Measurements from ENCODE around the gene OSBP2. TPM values are rescaled to one million over a fixed set of nuclear protein-coding genes. Genes with fewer than 3 reads are reported as not detected.

OSBP2 gene
- total RNA-seq, 1 donor from 2014 or later = 15.8 TPM

DNA sequence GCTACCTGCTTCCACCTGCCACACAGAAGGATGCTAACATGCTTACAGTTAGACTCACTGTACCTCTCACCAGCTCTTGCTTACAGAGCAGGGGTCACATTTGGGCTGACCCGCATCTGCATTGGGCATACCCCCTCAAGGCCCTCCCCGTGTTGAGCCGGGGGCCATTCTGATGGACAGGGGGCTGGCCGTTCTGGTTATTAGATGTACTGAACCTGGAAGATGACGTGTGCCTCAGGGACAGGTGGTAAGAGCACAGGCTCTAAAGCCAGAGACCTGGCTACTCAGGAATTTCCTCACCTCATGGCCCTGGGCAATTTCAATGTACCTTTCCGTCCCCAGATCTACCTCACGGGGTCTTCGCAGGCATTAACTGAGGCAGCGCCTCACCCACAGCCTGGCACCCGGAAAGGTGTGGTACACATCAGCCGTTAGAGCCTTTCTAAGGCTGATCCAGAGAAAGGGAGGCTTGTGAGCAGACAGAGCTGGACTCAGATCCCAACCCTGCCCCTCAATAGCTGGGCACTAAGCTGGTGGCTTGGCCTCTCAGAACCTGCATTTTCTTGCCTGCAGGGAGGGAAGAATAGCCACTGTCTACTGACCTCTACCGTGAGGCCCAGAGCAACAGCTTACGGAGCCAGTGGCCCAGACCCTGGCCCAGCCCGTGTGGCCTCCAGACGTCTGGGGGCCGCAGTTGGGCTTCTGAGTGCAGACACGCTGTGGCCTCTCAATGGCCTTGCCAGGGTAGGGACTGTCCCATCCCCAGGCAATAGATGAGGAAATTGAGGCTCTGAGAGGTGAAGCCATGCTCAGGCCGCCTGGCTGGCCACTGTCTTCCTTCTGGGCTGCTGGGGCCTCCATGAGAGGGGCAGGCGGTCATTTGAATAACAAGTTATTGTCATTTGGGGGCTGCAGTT lies 173.3 kb downstream of the OSBP2 start:
- TF ChIP-seq CTCF (IDR thresholded peaks at IDR 0.05; ENCODE audit: unreplicated experiment) = no peak
- Mint-ChIP-seq H3K27ac (no peak overlapping the region), H3K9me3 (no peaks in the 10 kb centered on the region), H3K4me1 (peaks cover 10% of the 10 kb centered on the region), H3K27me3 (ENCODE audit: low read depth) (no peaks in the 10 kb centered on the region), H3K4me3 (no peak overlapping the region), H3K36me3 (no peaks in the 10 kb centered on the region)
- peak in 1 of 2 experiments; percentile 33 for DNase-seq (ENCODE audit: low spot score in 2 of 2, unreplicated experiment in 2 of 2)

DNA sequence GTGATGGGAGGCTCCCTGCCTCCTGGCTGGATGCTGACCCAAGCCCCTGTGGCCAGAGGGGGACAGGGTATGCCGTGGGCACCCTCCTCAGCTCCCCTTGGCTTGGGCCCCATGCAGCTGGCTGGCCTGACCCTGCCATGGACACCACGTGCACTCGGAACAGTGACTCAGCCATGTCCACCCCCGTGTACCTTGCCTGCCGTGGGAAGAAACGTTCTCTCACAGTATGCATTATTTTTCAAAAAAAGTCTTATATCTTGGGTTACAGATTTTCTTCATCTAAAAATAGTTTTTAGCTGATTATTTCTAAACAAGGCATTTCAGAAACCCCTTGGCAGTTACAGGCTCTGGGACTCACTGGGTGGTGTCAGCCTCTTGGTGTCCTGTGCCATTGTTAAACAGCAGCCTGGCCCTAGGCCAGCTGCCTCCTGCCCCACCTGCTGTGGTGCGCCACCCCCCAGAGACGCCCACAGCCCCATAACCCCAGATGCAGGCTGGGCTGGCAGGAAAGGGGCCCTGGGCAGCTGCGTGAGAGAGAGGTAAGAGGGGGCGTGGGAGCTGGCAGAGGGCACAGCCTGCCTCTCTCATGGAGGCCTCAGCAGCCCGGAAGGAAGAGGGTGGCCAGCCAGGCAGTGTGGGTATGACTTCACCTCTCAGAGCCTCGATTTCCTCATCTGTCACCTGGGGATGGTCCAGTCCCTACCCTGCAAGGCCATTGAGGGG lies 174.2 kb downstream of the OSBP2 start:
- no peaks in the 10 kb centered on the region for H3K36me3 Mint-ChIP-seq
- peak; percentile 14 to 35 for DNase-seq (ENCODE audit: low spot score in 2 of 2, unreplicated experiment in 2 of 2)
- H3K27ac Mint-ChIP-seq = no peak overlapping the region
- H3K4me3 Mint-ChIP-seq = no peak overlapping the region
- peaks cover 2% of the 10 kb centered on the region for H3K4me1 Mint-ChIP-seq
- H3K27me3 Mint-ChIP-seq (ENCODE audit: low read depth) = no peaks in the 10 kb centered on the region
- TF ChIP-seq CTCF (IDR thresholded peaks at IDR 0.05; ENCODE audit: unreplicated experiment) = no peak
- no peaks in the 10 kb centered on the region for H3K9me3 Mint-ChIP-seq

DNA sequence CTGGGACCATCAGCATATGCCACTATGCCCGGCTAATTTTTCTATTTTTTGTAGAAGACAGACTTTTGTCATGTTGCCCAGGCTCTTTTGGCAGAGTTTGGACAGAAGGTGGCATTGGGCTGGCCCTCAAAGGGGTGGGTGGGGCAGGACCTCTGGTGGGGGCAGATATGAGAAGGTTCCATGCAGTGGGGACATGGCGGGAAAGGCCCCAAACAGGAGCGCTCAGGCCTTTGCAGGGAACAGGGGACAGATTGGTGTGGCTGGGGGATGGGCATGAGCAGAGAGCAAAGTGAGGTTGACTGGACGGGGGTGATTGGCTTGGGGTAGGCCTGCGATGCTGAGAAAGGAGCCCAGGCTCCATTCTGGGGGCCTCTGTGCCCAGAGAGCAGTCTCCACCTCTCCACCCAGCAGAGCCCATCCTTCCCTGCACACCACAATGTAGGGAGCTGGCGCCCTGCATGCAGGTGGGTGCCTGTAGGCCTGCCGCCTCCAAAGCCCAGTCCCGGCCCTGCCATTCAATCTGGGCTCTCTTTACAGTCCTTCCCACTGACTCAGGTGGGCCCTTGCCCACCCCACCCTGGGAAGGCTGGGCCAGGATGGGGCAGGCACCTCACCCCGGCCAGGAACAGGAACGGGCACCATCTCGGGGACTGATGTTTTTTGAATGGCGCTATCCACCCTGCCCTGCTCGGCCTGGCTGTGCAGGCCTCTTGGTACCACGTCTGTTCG lies 175.2 kb downstream of the OSBP2 start:
- TF ChIP-seq CTCF (IDR thresholded peaks at IDR 0.05; ENCODE audit: unreplicated experiment) = no peak
- no peaks in the 10 kb centered on the region for H3K27me3 Mint-ChIP-seq (ENCODE audit: low read depth)
- no peaks in the 10 kb centered on the region for H3K9me3 Mint-ChIP-seq

DNA sequence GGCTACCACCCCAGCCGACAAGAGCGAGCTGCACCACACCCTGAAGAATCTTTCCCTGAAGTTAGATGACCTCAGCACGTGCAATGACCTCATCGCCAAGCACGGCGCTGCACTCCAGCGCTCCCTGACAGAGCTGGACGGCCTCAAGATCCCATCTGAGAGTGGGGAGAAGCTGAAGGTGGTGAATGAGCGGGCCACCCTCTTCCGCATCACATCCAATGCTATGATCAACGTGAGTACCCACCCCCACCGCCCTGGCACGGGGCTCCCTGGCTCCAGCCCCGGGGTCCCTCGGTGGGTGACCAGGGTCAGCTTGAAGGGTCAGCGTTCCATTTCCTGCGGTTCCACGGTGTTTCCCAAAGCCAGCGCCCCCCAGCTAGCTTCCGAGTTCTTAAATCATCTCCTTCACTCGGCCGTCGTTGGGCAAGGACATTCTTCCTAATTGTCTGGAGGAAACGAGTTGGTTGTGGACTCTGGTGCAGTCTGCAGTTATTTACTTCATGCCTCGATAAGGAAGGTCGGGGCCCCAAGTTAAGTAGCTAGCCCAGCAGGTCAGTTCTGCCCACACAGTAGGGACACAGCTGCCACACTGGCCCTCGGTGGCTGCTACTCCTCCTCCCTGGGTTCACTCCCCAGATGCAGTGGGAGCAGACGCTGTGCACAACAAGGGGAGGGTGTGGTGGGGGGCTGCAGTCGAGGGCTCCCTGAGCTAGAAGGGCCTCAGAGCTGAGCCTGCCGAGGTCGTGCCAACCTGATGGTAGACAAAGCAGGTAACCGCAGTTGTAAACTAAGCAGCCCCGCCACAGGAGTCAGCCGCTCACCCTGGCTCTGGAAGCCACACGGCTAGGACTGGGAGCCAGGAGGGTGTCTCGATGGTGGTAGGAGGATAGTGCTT lies 176.0 kb downstream of the OSBP2 start:
- Mint-ChIP-seq H3K27me3 (ENCODE audit: low read depth) (no peaks in the 10 kb centered on the region), H3K9me3 (no peaks in the 10 kb centered on the region), H3K4me1 (peaks cover 2% of the 10 kb centered on the region), H3K36me3 (no peaks in the 10 kb centered on the region), H3K4me3 (no peak overlapping the region), H3K27ac (no peak overlapping the region)
- peak; percentile 14 to 34 for DNase-seq (ENCODE audit: low spot score in 2 of 2, unreplicated experiment in 2 of 2)
- TF ChIP-seq CTCF (IDR thresholded peaks at IDR 0.05; ENCODE audit: unreplicated experiment) = no peak

More for the DNA sequence above, 175.2 kb downstream of the OSBP2 start:
- Mint-ChIP-seq H3K4me1 (peaks cover 2% of the 10 kb centered on the region), H3K27ac (no peak overlapping the region), H3K36me3 (no peaks in the 10 kb centered on the region), H3K4me3 (no peak overlapping the region)
- DNase-seq (ENCODE audit: low spot score in 2 of 2, unreplicated experiment in 2 of 2) = peak; percentile 12 to 14
